HG03354 (cell line): Measurements from ENCODE around the gene RPL22.

Source experiments
- ATAC-seq: cut with Tn5 transposase; IDR thresholded peaks from one replicate; pipeline ENCODE4 v1.9.1; 2021; ENCODE audit warnings: mild to moderate bottlenecking; ENCODE audit not compliant: unreplicated experiment, poor library complexity, severe bottlenecking

RPL22 gene

GRCh38 chr1:6142734-6143133 lies 56.7 kb downstream of the RPL22 start:
- no peak for ATAC-seq

DNA sequence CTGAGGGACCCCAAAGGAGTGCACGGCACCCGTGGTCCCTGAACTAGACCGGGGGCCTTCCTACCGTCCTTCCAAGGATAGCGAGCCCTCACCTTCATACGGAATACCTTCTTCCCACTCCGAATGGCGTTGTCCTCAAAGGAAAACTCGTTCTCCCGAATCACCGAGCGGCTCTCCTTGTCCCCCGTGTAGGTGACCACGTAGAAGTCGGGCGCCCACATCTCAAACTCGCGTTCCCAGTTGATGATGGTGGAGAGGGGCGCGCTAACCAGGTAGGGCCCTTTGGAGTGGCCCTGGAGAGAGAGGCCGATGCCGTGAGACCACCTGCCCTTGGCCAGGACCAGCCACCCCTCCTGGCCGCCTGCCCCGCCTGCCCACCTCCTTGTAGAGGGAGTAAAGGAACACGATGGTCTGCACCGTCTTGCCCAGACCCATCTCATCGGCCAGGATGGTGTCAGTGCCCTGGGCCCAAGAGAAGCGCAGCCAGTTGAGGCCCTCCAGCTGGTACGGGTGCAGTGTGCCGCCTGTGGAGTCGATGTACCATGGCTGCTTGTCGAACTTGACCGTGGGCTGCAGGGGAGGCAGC lies 57.3 kb downstream of the RPL22 start:
- no peak for ATAC-seq

GRCh38 chr1:6141592-6141991 lies 57.8 kb downstream of the RPL22 start:
- ATAC-seq: no peak

DNA sequence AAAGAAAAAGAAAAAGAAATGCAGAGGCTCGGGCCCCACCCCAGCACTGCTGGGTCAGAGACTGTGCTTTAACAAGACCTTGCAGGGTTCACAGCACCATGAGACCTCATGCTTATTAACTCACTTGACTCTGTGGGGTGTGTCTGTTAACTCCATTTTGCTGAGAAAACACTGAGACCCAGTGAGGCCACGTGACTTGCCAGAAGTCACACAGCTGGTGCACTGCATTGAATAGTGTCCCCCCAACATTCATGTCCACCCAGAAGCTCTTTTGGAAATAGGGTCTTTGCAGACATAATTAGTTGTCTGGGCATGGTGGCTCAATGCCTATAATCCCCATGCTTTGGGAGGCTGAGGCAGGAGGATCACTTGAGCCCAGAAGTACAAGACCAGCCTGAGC lies 59.0 kb downstream of the RPL22 start:
- ATAC-seq: no peak

DNA sequence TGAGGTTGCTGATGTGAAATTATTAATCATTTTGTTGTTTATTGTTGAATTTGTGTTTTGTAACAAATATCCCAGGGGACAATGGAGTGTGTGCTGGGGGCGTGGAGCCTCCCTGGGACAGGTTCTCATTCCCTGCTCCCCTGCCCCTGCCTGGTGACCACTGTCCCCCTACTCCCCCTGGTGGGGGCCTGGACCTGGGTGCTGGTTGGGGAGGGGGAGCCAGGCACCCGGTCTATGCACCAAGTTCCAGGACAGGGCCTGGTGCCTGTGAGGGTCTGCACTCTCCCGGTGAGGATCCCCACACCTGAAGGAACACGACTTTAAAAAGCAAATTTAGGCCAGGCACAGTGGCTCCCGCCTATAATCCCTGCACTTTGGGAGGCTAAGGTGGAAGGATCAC lies 61.6 kb downstream of the RPL22 start:
- ATAC-seq: no peak

- ATAC-seq: no peak
Observed at GRCh38 chr1:6136516-6137220, 62.7 kb downstream of the RPL22 start.
